ENCODE data around the gene TRIM24. TPM values are rescaled to one million over a fixed set of nuclear protein-coding genes. Genes with fewer than 3 reads are reported as not detected.

Gene TRIM24
- total and polyA plus RNA-seq, 4 donors = 7.5 to 19.7 (median 11.2) TPM

GRCh38 chr7:138477081-138477578 lies 17.1 kb downstream of the TRIM24 start (continued):
- TF ChIP-seq, protein P1, sequence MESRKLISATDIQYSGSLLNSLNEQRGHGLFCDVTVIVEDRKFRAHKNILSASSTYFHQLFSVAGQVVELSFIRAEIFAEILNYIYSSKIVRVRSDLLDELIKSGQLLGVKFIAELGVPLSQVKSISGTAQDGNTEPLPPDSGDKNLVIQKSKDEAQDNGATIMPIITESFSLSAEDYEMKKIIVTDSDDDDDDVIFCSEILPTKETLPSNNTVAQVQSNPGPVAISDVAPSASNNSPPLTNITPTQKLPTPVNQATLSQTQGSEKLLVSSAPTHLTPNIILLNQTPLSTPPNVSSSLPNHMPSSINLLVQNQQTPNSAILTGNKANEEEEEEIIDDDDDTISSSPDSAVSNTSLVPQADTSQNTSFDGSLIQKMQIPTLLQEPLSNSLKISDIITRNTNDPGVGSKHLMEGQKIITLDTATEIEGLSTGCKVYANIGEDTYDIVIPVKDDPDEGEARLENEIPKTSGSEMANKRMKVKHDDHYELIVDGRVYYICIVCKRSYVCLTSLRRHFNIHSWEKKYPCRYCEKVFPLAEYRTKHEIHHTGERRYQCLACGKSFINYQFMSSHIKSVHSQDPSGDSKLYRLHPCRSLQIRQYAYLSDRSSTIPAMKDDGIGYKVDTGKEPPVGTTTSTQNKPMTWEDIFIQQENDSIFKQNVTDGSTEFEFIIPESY (IDR thresholded peaks at IDR 0.05) = no peak
- TF ChIP-seq GABPA (IDR thresholded peaks at IDR 0.05 in 1 of 2, conservative IDR thresholded peaks at IDR 0.05 in 1 of 2) = no peak
- no peak for TF ChIP-seq TAF1 (conservative IDR thresholded peaks at IDR 0.05)

- Histone ChIP-seq H3K27ac (ENCODE audit: low read depth in 1 of 2, low read length in 2 of 2) (peak overlapping the region in 1 of 2 donors; percentile 37), H3K9me3 (ENCODE audit: control insufficient read depth in 4 of 4, low read length in 3 of 4) (no peaks in the 10 kb centered on the region), H3K4me1 (ENCODE audit: control insufficient read depth in 4 of 4, insufficient read depth in 4 of 4, low read length in 3 of 4) (peaks cover 8 to 44% (median 25%) of the 10 kb centered on the region in 4 donors), H3K27me3 (ENCODE audit: control insufficient read depth in 4 of 4, insufficient read depth in 4 of 4, low read length in 3 of 4) (no peaks in the 10 kb centered on the region), H3K36me3 (ENCODE audit: control insufficient read depth in 4 of 4, insufficient read depth in 3 of 4, low read depth in 1 of 4, low read length in 3 of 4) (no peaks in the 10 kb centered on the region), H3K4me3 (ENCODE audit: low read depth in 1 of 3, low read length in 3 of 3) (no peak overlapping the region), H3K9ac (ENCODE audit: low read depth in 1 of 2, low read length in 2 of 2) (no peak overlapping the region)
- TF ChIP-seq FOXA1 (IDR thresholded peaks at IDR 0.05) (no peak), SP1 (IDR thresholded peaks at IDR 0.05) (no peak)
- no peak for DNase-seq (ENCODE audit: low spot score)
- 38% methylated on average over 1 of the region's 1 CpG for WGBS
These were observed 17.5 kb downstream of the TRIM24 start for GRCh38 chr7:138477581-138477980.

- Histone ChIP-seq H3K27ac (ENCODE audit: low read depth in 1 of 2, low read length in 2 of 2) (no peak overlapping the region), H3K9me3 (ENCODE audit: control insufficient read depth in 4 of 4, low read length in 3 of 4) (no peaks in the 10 kb centered on the region), H3K4me1 (ENCODE audit: control insufficient read depth in 4 of 4, insufficient read depth in 4 of 4, low read length in 3 of 4) (peaks cover 8 to 40% (median 25%) of the 10 kb centered on the region in 4 donors), H3K36me3 (ENCODE audit: control insufficient read depth in 4 of 4, insufficient read depth in 3 of 4, low read depth in 1 of 4, low read length in 3 of 4) (no peaks in the 10 kb centered on the region), H3K4me3 (ENCODE audit: low read depth in 1 of 3, low read length in 3 of 3) (no peak overlapping the region), H3K27me3 (ENCODE audit: control insufficient read depth in 4 of 4, insufficient read depth in 4 of 4, low read length in 3 of 4) (no peaks in the 10 kb centered on the region), H3K9ac (ENCODE audit: low read depth in 1 of 2, low read length in 2 of 2) (no peak overlapping the region)
- 59% methylated on average over 1 of the region's 1 CpG for WGBS
- no peak for DNase-seq (ENCODE audit: low spot score)
- no peak for TF ChIP-seq TAF1 (conservative IDR thresholded peaks at IDR 0.05)
- no peak for TF ChIP-seq HNF4G (IDR thresholded peaks at IDR 0.05)
- TF ChIP-seq RXRA (IDR thresholded peaks at IDR 0.05) = peak in 1 of 2 donors; percentile 5
- TF ChIP-seq SP1 (IDR thresholded peaks at IDR 0.05) = no peak
- peak in 1 of 2 donors; percentile 20 for TF ChIP-seq HNF4A (conservative IDR thresholded peaks at IDR 0.05)
- TF ChIP-seq NR2F2 (IDR thresholded peaks at IDR 0.05) = no peak
- peak; percentile 11 for TF ChIP-seq YY1 (IDR thresholded peaks at IDR 0.05)
- no peak for TF ChIP-seq FOXA1 (IDR thresholded peaks at IDR 0.05)
- TF ChIP-seq MAX (IDR thresholded peaks at IDR 0.05) = no peak
These were observed 18.4 kb downstream of the TRIM24 start for GRCh38 chr7:138478499-138478908.

GRCh38 chr7:138480527-138480926 lies 20.5 kb downstream of the TRIM24 start:
- Histone ChIP-seq H3K9me3 (ENCODE audit: control insufficient read depth in 4 of 4, low read length in 3 of 4) (no peaks in the 10 kb centered on the region), H3K36me3 (ENCODE audit: control insufficient read depth in 4 of 4, insufficient read depth in 3 of 4, low read depth in 1 of 4, low read length in 3 of 4) (no peaks in the 10 kb centered on the region), H3K27me3 (ENCODE audit: control insufficient read depth in 4 of 4, insufficient read depth in 4 of 4, low read length in 3 of 4) (no peaks in the 10 kb centered on the region), H3K4me3 (ENCODE audit: low read depth in 1 of 3, low read length in 3 of 3) (no peak overlapping the region), H3K4me1 (ENCODE audit: control insufficient read depth in 4 of 4, insufficient read depth in 4 of 4, low read length in 3 of 4) (peaks cover 8 to 27% (median 23%) of the 10 kb centered on the region in 4 donors), H3K9ac (ENCODE audit: low read depth in 1 of 2, low read length in 2 of 2) (no peak overlapping the region), H3K27ac (ENCODE audit: low read depth in 1 of 2, low read length in 2 of 2) (no peak overlapping the region)
- DNase-seq (ENCODE audit: low spot score) = no peak
- 73% methylated on average over 4 of the region's 4 CpGs for WGBS
- TF ChIP-seq TAF1 (conservative IDR thresholded peaks at IDR 0.05) = no peak
- TF ChIP-seq FOXA2 (IDR thresholded peaks at IDR 0.05) = no peak
- no peak for TF ChIP-seq YY1 (IDR thresholded peaks at IDR 0.05)
- no peak for TF ChIP-seq HNF4G (IDR thresholded peaks at IDR 0.05)
- no peak for TF ChIP-seq MAX (IDR thresholded peaks at IDR 0.05)
- TF ChIP-seq, protein P1 (IDR thresholded peaks at IDR 0.05) = no peak
- TF ChIP-seq EGR1 (IDR thresholded peaks at IDR 0.05; ENCODE audit: low read depth in 2 of 2) = no peak
- TF ChIP-seq FOXA1 (IDR thresholded peaks at IDR 0.05) = no peak
- no peak for TF ChIP-seq RXRA (IDR thresholded peaks at IDR 0.05)
- TF ChIP-seq SP1 (IDR thresholded peaks at IDR 0.05) = no peak

Data from liver (tissue), 9 donors.